Activated CD8-positive, alpha-beta T cell treated with anti-CD3 and anti-CD28 coated beads for 36 hours (primary cell): Measurements from ENCODE around the gene KNDC1. TPM values are rescaled to one million over a fixed set of nuclear protein-coding genes. Genes with fewer than 3 reads are reported as not detected.

ENCODE experiments used
- ATAC-seq: fragments of 200-7000 bp; cut with Tn5 transposase; one replicate; pipeline ENCODE4 v1.10.0; 2021; ENCODE audit warnings: mild to moderate bottlenecking, moderate library complexity
- CTCF ChIA-PET: fragments of 350-600 bp; sonication (Branson Sonifier 250); formaldehyde crosslinking; loops from one replicate; lab custom pipeline; 2021; ENCODE audit warnings: antibody characterized with exemption; lab: Charles Lee
- POLR2A ChIA-PET: fragments of 350-600 bp; sonication (Branson Sonifier 250); formaldehyde crosslinking; loops from one replicate; lab custom pipeline; 2021; ENCODE audit warnings: antibody characterized with exemption; lab: Charles Lee
- DNase-seq: peaks from one replicate; pipeline ENCODE4 v3.0.0-alpha.2; 2020
- H3K27ac Mint-ChIP-seq: one replicate; pipeline ENCODE4 v1.8.0; 2021; ENCODE audit warnings: mild to moderate bottlenecking, mixed read lengths
- H3K27me3 Mint-ChIP-seq: one replicate; pipeline ENCODE4 v1.8.0; 2021; ENCODE audit warnings: mixed read lengths
- H3K36me3 Mint-ChIP-seq: one replicate; pipeline ENCODE4 v1.8.0; 2021; ENCODE audit warnings: low read depth, mixed read lengths
- H3K4me1 Mint-ChIP-seq: one replicate; pipeline ENCODE4 v1.8.0; 2021; ENCODE audit warnings: low read depth, mixed read lengths
- H3K4me3 Mint-ChIP-seq: one replicate; pipeline ENCODE4 v1.8.0; 2021; ENCODE audit warnings: mild to moderate bottlenecking, moderate library complexity, mixed read lengths
- H3K9me3 Mint-ChIP-seq: one replicate; pipeline ENCODE4 v1.8.0; 2021; ENCODE audit warnings: mixed read lengths
- CTCF ChIP-seq: fragments of 200-600 bp; IDR thresholded peaks from one replicate; pipeline ENCODE4 v1.8.0; 2022; ENCODE audit warnings: antibody characterized with exemption, mild to moderate bottlenecking
- intact Hi-C: fragments of 100-400 bp; cut with micrococcal nuclease; formaldehyde crosslinking; loops from one replicate; pipeline ENCODE4 v1.10.0; 2022
- total RNA-seq, 2 experiments: library from RNA; stranded (reverse); gene quantifications; one replicate each; pipeline ENCODE4 v1.2.3, GENCODE V29; 2021

KNDC1 gene
- total RNA-seq, 2 experiments from 2014 or later = not detected

GRCh38 chr10:133202778-133203651 is 43.0 kb downstream of the KNDC1 start:
- Mint-ChIP-seq H3K27ac (no peak overlapping the region), H3K4me1 (no peaks in the 10 kb centered on the region), H3K4me3 (no peak overlapping the region), H3K9me3 (no peaks in the 10 kb centered on the region), H3K27me3 (no peaks in the 10 kb centered on the region), H3K36me3 (no peaks in the 10 kb centered on the region)
- no peak for ATAC-seq
- intact Hi-C loops = no loop called here
- CTCF ChIA-PET = no interaction called here
- POLR2A ChIA-PET = no interaction called here
- TF ChIP-seq CTCF = no peak
- no peak for DNase-seq

GRCh38 chr10:133203652-133204195 is 43.7 kb downstream of the KNDC1 start:
- no peak overlapping the region for H3K4me3 Mint-ChIP-seq
- POLR2A ChIA-PET = no interaction called here
- no peak for TF ChIP-seq CTCF
- intact Hi-C loops = no loop called here
- no peak overlapping the region for H3K27ac Mint-ChIP-seq
- CTCF ChIA-PET = no interaction called here
- DNase-seq (no peak), ATAC-seq (no peak)
- no peaks in the 10 kb centered on the region for H3K4me1 Mint-ChIP-seq
- no peaks in the 10 kb centered on the region for H3K27me3 Mint-ChIP-seq
- H3K36me3 Mint-ChIP-seq = no peaks in the 10 kb centered on the region
- no peaks in the 10 kb centered on the region for H3K9me3 Mint-ChIP-seq

GRCh38 chr10:133204226-133205015 is 44.4 kb downstream of the KNDC1 start:
- Mint-ChIP-seq H3K27me3 (no peaks in the 10 kb centered on the region), H3K36me3 (no peaks in the 10 kb centered on the region), H3K27ac (no peak overlapping the region), H3K4me1 (no peaks in the 10 kb centered on the region), H3K4me3 (no peak overlapping the region), H3K9me3 (no peaks in the 10 kb centered on the region)
- no peak for TF ChIP-seq CTCF
- POLR2A ChIA-PET = no interaction called here
- CTCF ChIA-PET = no interaction called here
- DNase-seq (no peak), ATAC-seq (no peak)
- intact Hi-C loops = no loop called here

- no peak for TF ChIP-seq CTCF
- ATAC-seq (no peak), DNase-seq (no peak)
- Mint-ChIP-seq H3K9me3 (no peaks in the 10 kb centered on the region), H3K36me3 (no peaks in the 10 kb centered on the region), H3K27me3 (no peaks in the 10 kb centered on the region), H3K4me3 (no peak overlapping the region), H3K4me1 (no peaks in the 10 kb centered on the region), H3K27ac (no peak overlapping the region)
- ChIA-PET POLR2A (no interaction called here), CTCF (no interaction called here)
- intact Hi-C loops = no loop called here
These were observed 45.1 kb downstream of the KNDC1 start for GRCh38 chr10:133205146-133205545.
